D721Med (cell line): Measurements from ENCODE around the gene PLSCR3.
A peak's percentile ranks its signal among the peaks of the same experiment; 100 is the strongest.

ENCODE experiments used
- DNase-seq: peaks from one replicate; pipeline ENCODE4 v3.0.0; 2011; ENCODE audit warnings: low spot score; ENCODE audit not compliant: insufficient read length
- FAIRE-seq: peaks from 2 replicates; lab custom pipeline; 2011; peaks lifted over from hg19 to GRCh38; lab: Jason Lieb, UNC
- TF ChIP-seq, protein P1 (sequence below): IDR thresholded peaks from 2 replicates; pipeline ENCODE4 v1.5.1; 2012; ENCODE audit warnings: mild to moderate bottlenecking, control low read depth; ENCODE audit not compliant: insufficient read depth; ENCODE audit errors: missing control alignments

The PLSCR3 gene

DNA sequence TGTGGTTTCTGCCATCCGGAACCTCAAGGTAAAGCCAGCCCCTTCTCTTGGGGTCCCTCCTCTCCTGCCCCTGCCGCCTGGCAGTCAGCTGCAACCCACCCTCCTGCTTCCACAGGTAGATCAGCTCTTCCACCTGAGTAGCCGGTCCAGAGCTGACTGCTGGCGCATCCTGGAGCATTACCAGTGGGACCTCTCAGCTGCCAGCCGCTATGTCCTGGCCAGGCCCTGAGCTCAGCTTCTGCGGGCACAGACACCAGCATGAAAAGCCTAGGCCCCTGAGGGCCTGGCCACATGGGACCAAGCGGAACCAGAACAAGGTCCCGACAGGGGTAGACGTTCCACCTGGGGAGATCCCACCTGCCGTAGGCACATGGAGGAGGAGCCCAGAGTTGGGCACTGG, 5.5 kb downstream of the PLSCR3 start:
- FAIRE-seq (no peak), DNase-seq (peak; percentile 7)
- TF ChIP-seq, protein P1, sequence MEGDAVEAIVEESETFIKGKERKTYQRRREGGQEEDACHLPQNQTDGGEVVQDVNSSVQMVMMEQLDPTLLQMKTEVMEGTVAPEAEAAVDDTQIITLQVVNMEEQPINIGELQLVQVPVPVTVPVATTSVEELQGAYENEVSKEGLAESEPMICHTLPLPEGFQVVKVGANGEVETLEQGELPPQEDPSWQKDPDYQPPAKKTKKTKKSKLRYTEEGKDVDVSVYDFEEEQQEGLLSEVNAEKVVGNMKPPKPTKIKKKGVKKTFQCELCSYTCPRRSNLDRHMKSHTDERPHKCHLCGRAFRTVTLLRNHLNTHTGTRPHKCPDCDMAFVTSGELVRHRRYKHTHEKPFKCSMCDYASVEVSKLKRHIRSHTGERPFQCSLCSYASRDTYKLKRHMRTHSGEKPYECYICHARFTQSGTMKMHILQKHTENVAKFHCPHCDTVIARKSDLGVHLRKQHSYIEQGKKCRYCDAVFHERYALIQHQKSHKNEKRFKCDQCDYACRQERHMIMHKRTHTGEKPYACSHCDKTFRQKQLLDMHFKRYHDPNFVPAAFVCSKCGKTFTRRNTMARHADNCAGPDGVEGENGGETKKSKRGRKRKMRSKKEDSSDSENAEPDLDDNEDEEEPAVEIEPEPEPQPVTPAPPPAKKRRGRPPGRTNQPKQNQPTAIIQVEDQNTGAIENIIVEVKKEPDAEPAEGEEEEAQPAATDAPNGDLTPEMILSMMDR: no peak

DNA sequence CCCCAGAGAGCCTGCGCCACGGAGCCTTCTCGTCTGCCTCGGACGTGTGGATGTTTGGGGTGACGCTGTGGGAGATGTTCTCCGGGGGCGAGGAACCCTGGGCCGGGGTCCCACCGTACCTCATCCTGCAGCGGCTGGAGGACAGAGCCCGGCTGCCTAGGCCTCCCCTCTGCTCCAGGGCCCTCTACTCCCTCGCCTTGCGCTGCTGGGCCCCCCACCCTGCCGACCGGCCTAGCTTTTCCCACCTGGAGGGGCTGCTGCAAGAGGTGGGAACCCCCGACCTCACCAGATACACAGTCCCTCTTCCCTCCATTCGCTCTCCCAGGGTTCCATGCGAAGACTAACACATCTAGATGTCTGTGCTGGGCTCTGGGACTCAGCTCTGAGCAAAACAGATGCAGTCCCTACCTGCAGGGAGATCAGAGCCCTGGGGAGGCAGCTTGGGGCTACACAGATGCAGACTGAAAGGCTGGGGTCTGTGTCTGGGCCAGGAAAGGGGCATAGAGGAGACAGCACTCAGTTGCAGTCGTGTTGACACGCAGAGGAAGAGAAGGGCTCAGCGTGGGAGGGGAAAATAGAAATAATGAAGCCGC, 9.7 kb downstream of the PLSCR3 start:
- TF ChIP-seq, protein P1: no peak
- peak; percentile 11 for DNase-seq
- no peak for FAIRE-seq

DNA sequence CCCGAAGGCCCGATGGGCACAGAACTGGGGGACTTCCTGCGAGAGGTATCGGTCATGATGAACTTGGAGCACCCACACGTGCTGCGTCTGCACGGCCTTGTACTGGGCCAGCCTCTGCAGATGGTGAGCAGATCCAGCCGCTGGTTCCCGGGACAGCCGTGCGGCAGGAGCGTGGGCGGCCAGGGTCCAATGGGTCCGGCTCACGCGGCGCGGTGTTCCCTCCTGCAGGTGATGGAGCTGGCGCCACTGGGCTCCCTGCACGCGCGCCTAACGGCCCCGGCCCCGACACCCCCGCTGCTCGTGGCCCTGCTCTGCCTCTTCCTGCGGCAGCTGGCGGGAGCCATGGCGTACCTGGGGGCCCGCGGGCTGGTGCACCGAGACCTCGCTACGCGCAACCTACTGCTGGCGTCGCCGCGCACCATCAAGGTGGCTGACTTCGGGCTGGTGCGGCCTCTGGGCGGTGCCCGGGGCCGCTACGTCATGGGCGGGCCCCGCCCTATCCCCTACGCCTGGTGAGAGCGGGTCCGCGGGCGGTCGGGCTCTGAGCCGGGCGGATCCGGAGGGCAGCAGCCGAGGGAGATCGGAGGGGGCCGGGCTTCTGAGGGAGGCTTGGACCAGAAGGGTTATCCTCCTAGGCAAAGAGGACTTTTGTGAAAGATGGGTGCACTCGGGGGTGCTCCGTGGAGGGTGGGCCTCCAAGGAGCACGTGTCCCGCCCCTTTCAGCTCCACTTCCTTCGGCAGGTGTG, 10.4 kb downstream of the PLSCR3 start:
- TF ChIP-seq, protein P1: no peak
- DNase-seq (no peak), FAIRE-seq (no peak)

DNA sequence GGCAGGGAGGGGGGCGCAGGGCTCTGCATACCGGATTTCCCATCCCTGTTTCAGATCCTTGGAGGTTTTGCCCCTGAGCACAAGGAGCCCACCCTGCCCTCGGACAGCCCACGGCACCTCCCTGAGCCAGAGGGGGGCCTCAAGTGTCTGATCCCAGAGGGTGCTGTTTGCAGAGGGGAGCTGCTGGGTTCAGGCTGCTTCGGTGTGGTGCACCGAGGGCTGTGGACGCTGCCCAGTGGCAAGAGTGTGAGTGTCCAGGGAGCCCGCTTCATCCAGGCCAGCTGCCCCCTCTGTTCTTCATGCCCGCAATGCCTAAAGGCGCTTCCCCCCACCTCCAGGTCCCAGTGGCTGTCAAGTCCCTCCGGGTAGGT, 11.0 kb downstream of the PLSCR3 start:
- FAIRE-seq: no peak
- DNase-seq: no peak
- TF ChIP-seq, protein P1: no peak

DNA sequence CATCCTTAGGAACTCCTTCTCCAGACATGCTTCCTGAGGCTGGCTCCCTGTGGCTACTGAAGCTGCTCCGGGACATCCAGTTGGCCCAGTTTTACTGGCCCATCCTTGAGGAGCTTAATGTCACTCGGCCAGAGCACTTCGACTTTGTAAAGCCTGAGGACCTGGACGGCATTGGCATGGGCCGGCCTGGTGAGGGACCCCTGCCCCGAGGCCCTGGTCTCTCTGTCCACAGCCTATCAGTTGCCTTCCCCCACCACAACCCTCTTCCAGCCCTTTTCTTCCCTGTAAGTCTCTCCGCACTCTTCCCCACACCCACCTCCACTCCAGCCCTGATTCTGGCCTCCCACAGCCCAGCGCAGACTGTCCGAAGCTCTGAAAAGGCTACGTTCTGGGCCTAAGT, 11.4 kb downstream of the PLSCR3 start:
- FAIRE-seq (no peak), DNase-seq (no peak)
- TF ChIP-seq, protein P1: no peak

DNA sequence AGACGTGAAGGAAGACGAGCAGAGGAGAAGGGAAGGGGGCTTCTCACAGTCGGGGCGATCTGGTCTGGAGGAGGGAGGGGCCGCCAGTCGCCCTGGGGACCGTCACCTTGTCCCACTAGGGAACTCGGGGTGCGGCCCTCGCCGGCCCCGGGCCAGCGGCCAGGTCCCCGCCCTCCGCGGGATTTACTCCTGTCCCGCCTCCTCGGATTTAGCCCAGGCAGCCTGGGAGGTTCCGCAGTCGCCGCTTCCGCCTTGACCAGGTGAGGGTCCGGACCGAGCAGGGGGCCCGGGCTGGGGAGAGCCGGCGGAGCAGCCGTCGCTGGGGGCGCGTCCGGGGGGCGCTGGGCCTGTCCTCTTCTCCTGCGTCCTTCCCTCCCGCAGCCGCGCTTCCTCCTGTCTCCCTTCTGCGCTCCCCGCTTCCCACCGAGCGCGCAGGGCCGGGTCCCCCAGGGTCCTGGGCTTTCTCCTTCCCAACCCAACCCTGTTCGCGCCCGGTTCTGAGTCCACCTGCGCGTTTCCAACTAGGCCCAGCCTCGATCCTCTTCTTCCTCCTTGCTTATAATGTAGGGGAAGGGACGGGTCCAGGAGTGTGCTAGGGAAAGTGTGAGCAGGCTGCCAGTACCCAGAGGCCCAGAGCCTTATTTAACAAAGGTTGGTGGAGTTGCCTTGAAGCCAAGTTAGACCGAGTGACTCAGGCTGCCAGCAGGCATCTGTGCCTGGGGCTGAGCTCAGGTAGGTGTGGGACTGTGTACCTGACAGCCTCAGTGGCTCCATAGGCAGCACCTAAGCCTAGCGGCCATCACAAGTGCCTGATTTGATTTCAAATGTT, 13.3 kb downstream of the PLSCR3 start, which contains the start of gene TNK1:
Gene TNK1, plus strand, starts transcription at position 235 of the 829 bp plus-strand sequence. CDS start 1,838 bp downstream, outside the sequence.
- TF ChIP-seq, protein P1: no peak
- no peak for FAIRE-seq
- DNase-seq: peak; percentile 90
